HG03442 (cell line): ENCODE data around the gene KSR1.
A peak's percentile ranks its signal among the peaks of the same experiment; 100 is the strongest.

Experiments
- ATAC-seq: cut with Tn5 transposase; IDR thresholded peaks from one replicate; pipeline ENCODE4 v1.9.1; 2021; ENCODE audit warnings: mild to moderate bottlenecking, moderate library complexity; ENCODE audit not compliant: unreplicated experiment

The KSR1 gene

GRCh38 chr17:27547301-27547683, 91.0 kb downstream of the KSR1 start:
- no peak for ATAC-seq

DNA sequence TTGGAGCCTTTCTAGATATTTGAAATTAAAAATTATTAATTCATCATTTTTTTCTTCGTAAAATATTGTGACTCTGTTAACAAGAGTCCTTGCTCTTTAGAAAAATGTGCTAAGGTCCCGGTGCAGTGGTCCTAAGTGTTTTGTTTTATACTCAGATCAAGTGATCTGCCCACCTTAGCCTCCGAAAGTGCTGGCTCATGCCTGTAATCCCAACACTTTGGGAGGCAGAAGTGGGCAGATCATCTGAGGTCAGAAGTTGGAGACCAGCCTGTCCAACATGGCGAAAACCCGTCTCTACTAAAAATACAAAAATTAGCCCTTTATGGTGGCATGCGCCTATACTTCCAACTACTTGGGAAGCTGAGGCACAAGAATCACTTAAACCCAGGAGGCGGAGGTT, 92.1 kb downstream of the KSR1 start:
- no peak for ATAC-seq

GRCh38 chr17:27549251-27549893, 93.1 kb downstream of the KSR1 start:
- ATAC-seq: no peak

DNA sequence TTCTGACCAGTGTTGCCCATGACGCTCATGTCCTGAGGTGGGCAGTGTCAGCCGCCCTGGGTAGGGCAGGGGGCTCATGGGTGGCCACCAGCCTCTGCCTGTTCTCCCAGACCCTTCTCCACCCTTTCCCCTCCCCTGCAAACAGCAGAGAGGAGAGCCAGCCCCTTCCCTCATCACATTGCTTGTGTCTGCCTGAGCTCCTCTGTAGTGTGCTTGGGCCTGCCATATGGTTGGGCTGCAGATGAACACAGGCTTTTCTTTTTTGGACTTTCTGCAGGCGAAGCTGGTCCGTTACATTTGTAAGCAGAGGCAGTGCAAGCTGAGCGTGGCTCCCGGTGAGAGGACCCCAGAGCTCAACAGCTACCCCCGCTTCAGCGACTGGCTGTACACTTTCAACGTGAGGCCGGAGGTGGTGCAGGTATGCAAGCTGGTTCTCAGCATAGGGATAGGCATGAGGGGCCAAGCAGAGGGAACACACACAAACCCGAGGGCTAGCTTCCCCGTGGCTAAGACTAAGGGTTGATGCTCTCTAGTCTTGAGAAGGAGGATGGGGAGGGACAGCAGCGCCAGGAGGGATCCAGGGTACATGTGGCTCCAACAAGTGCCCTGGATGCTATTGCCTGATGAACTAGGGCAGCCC, 94.2 kb downstream of the KSR1 start:
- no peak for ATAC-seq

- ATAC-seq: no peak
These were observed 94.8 kb downstream of the KSR1 start for GRCh38 chr17:27550974-27551505.

- no peak for ATAC-seq
These were observed 95.5 kb downstream of the KSR1 start for GRCh38 chr17:27551701-27552248.

DNA sequence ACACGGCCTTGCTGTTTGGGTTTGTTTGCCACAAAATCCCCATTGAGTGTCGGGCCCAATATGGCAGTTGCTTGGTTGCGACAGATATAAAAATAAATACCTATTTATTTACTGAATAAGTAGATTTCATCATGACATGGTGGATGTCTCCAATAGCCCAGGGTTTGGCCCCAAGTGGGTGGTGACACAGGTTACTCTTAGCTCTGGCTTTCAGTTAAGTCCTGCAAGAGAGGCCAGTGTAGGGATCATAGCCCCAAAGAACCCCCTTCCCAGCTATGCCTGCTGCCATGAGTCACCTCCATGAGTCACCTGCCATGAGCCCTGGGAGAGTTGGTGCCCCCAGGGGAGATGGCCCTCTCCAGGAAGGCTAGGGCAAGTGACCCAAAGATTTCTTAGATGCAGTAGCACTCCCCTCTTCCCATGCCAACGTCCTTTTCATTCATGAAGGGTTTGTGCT, 96.1 kb downstream of the KSR1 start:
- no peak for ATAC-seq

DNA sequence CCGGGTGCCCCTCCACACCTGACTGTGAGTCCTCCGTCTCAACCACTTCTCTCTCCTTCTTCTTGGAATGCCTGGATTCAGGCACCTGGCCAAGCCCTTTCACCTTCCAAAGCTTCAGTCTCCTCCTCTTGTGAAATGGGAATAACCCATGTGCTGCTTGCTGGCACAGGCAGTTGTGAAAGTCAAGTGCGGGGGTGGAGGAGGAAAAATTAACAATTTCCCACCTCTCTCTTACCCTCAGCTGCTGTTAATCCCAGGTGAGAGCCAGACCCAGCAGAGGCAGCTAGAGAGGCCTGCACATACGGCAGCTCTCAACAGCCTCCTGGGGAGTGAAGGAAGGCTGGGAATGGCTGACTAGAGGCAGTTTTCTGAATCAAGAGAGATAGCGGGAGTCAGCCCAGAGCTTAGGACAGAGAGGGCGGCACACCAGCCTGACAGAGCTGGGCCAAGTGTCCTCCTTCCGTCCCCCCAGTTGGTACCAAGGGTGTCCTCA, 96.8 kb downstream of the KSR1 start:
- ATAC-seq: no peak

DNA sequence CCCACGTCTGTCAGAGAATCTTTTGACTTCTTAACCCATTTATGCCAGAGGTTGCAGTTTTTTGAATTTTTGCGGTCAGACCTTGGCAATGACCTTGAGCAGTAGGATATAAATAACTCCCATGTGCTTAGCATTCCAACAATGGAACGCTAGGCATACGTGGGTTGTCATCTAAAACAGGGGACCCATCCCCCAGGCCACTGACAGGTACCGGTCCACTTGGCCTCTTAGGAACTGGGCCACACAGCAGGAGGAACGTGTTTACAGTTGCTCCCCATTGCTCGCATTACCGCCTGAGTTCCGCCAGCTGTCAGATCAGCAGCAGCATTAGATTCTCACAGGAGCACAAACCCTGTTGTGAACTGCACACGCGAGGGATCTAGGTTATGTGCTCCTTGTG, 97.9 kb downstream of the KSR1 start:
- no peak for ATAC-seq

GRCh38 chr17:27554911-27555310, 98.7 kb downstream of the KSR1 start:
- no peak for ATAC-seq

- no peak for ATAC-seq
These were observed 99.1 kb downstream of the KSR1 start for GRCh38 chr17:27555339-27555738.

- no peak for ATAC-seq
These were observed 102.1 kb downstream of the KSR1 start for GRCh38 chr17:27558341-27558740.

DNA sequence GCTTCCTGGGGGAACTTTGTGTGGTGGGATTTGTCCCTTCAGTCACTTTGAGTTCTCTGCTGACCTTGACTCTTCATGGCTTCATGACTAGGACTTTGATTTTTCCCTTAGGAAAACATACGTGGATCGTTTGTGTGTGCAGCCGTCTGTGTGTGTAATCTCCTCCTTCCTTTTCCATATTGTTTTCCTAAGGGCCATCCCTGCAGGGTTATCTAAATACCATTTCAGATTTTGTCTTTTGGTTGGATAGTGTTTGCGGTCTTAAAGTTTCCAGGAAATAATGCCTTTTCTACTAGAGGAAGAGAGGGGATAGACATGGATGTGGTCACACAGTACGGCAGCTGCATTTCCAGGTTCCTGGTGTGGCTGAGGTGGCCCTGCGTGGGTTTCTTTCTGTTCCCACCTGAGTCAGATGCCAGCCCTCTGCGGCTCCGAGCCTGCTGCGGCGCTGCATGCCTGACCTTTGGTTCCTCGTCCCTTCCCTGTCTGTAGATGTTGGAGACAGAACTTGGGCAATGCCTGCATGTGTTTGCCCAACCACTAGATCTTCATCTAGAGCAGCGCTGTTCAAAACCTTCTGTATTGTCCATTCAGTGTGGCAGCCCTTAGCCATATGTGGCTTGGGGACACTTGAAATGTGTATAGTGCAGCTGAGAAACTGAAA, 102.7 kb downstream of the KSR1 start:
- peak; percentile 31 for ATAC-seq

DNA sequence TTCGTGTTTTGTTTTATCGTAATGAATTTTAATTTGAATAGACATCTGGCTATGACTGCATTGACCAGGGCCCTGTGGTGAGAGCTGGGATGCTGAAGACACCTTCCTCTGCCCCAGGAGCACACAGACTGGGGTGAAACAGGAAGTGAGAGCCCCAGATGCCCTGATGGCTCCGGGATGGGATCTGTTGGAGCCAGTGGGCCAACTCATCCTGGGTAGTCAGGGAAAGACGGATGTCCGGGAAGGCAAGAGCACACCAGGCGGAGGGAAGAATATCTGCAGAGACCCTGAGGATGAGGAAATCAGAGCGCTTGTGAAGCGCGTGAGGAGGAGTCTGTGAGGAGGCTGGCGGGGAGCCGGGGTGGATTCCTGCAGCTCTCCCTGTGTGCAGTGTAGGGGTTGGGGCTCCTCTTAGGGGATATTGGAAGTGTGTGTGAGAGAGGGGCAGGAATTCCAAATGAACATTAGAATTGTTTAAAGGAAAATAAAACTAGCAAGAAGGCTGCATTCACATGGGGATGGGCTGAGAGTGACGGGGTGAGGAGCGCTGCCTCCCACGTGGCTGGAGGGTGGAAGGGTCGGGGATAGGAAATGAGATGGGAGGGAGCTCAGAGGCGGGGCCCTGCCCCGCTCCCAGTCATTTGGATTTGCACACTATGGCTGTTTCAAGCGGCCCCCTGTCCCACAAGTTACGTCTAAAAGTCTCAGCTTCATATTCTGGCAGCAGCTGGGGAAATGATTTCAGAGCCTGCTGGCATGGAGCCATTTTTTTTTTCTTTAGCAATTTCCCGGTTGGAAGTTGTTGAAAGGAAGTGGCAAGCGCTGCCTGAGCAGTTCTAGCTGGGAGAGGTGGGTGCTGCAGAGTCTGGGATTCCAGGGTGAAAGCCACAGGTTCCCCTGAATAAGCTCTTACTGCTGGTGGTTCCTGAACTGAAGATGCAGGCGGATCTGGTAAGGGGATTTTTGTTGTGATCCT, 103.5 kb downstream of the KSR1 start:
- ATAC-seq: peak; percentile 66

- ATAC-seq: no peak
These were observed 104.4 kb downstream of the KSR1 start for GRCh38 chr17:27560668-27561067.

- no peak for ATAC-seq
These were observed 106.7 kb downstream of the KSR1 start for GRCh38 chr17:27562777-27563455.

GRCh38 chr17:27563532-27563931, 107.3 kb downstream of the KSR1 start:
- no peak for ATAC-seq

DNA sequence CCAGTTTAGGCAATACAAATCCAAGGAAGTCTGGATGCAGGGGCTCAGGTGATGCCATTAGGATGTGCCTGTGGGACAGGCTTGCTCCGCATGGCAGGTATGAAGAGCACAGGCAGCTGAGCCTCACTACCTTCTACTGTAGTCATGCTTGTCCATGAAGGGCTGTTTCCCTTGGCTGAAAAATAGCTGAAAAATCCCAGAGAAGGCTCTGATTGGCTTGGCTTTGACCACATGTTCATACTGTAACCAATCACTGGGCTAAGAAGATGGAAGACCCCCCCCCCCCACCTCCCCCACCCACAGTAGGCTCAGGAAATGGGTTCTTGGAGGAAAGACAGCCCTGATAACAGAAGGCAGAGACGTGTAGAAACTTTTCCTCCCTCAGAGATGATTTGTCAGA, 108.2 kb downstream of the KSR1 start:
- ATAC-seq: no peak

- ATAC-seq: no peak
These were observed 109.8 kb downstream of the KSR1 start for GRCh38 chr17:27565874-27566670.
